HepG2 (cell line): Measurements from ENCODE around the gene AGR2.

Experiments
- ARID2 ChIP-seq: sonication (generic); formaldehyde crosslinking; IDR thresholded peaks from 2 replicates; pipeline ENCODE4 v1.8.1; 2022; ENCODE audit warnings: mild to moderate bottlenecking, missing genetic modification reagents, borderline replicate concordance
- BHLHE40 ChIP-seq: IDR thresholded peaks from 2 replicates; pipeline ENCODE4 v1.6.1; 2011; ENCODE audit warnings: low read length, improper control_type of control experiment
- GABPB1 ChIP-seq: IDR thresholded peaks from 2 replicates; pipeline ENCODE4 v1.6.1; 2016; ENCODE audit warnings: mild to moderate bottlenecking, missing genetic modification reagents, moderate library complexity, missing compliant biosample characterization
- POLR2A ChIP-seq, 2 experiments: IDR thresholded peaks; 2 replicates each; pipeline ENCODE4 v1.6.1; 2011; ENCODE audit warnings: low read depth in 2 of 2, low read length in 2 of 2, mild to moderate bottlenecking in 1 of 2, moderate library complexity in 1 of 2; ENCODE audit not compliant: insufficient read depth in 1 of 2
- POLR2AphosphoS5 ChIP-seq: IDR thresholded peaks from 2 replicates; pipeline ENCODE4 v1.6.1; 2012; ENCODE audit warnings: low read depth, low read length
- SIN3A ChIP-seq: IDR thresholded peaks from 2 replicates; pipeline ENCODE4 v1.6.1; 2011; ENCODE audit warnings: low read depth, mild to moderate bottlenecking, control low read depth, low read length, borderline replicate concordance
- ZBTB1 ChIP-seq: sonication (generic); formaldehyde crosslinking; IDR thresholded peaks from 2 replicates; pipeline ENCODE4 v1.4.0; 2020; ENCODE audit warnings: missing genetic modification reagents, borderline replicate concordance
- ZKSCAN1 ChIP-seq: fragments of 150-350 bp; IDR thresholded peaks from 2 replicates; pipeline ENCODE4 v1.6.1; 2014; ENCODE audit warnings: low read length
- ZNF138 ChIP-seq: sonication (generic); formaldehyde crosslinking; IDR thresholded peaks from 2 replicates; pipeline ENCODE4 v1.5.0; 2020; ENCODE audit warnings: mild to moderate bottlenecking, low read depth, missing genetic modification reagents
- TF ChIP-seq, protein P1 (sequence below): sonication (generic); formaldehyde crosslinking; IDR thresholded peaks from 2 replicates; pipeline ENCODE4 v1.4.0; 2020; ENCODE audit warnings: missing genetic modification reagents
- TF ChIP-seq, protein P2 (sequence below): sonication (generic); formaldehyde crosslinking; IDR thresholded peaks from 2 replicates; pipeline ENCODE4 v1.5.0; 2020; ENCODE audit warnings: mild to moderate bottlenecking, missing genetic modification reagents, moderate library complexity
- TF ChIP-seq, protein P3 (sequence below): sonication (generic); formaldehyde crosslinking; IDR thresholded peaks from 2 replicates; pipeline ENCODE4 v1.4.0; 2020; ENCODE audit warnings: missing genetic modification reagents
- TF ChIP-seq, protein P4 (sequence below): IDR thresholded peaks from 2 replicates; pipeline ENCODE4 v1.6.1; 2012; ENCODE audit warnings: inconsistent platforms

DNA sequence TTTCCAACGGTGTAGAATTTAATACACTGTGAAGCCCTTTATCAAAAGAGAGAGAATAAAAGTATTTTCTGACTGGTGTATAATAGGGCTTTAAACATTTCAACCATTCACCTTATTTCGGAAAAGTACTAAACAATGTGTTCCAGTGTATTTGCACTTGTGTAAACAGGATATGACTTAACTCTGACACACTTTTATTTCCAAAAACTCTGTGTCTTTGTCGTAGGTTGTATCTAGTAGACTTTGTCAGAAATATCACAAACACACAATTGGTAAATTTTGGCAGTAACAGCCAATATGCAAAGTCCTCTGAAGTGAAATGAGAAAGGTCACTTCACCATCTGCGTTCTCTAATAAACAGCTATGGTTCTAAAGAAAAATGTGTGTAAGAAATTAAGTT is 61.6 kb downstream of the AGR2 start:
- TF ChIP-seq, protein P1, sequence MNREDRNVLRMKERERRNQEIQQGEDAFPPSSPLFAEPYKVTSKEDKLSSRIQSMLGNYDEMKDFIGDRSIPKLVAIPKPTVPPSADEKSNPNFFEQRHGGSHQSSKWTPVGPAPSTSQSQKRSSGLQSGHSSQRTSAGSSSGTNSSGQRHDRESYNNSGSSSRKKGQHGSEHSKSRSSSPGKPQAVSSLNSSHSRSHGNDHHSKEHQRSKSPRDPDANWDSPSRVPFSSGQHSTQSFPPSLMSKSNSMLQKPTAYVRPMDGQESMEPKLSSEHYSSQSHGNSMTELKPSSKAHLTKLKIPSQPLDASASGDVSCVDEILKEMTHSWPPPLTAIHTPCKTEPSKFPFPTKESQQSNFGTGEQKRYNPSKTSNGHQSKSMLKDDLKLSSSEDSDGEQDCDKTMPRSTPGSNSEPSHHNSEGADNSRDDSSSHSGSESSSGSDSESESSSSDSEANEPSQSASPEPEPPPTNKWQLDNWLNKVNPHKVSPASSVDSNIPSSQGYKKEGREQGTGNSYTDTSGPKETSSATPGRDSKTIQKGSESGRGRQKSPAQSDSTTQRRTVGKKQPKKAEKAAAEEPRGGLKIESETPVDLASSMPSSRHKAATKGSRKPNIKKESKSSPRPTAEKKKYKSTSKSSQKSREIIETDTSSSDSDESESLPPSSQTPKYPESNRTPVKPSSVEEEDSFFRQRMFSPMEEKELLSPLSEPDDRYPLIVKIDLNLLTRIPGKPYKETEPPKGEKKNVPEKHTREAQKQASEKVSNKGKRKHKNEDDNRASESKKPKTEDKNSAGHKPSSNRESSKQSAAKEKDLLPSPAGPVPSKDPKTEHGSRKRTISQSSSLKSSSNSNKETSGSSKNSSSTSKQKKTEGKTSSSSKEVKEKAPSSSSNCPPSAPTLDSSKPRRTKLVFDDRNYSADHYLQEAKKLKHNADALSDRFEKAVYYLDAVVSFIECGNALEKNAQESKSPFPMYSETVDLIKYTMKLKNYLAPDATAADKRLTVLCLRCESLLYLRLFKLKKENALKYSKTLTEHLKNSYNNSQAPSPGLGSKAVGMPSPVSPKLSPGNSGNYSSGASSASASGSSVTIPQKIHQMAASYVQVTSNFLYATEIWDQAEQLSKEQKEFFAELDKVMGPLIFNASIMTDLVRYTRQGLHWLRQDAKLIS (CRISPR knock-in tag) = no peak
- TF ChIP-seq ARID2 (CRISPR knock-in tag) (no peak), ZNF138 (CRISPR knock-in tag) (no peak), GABPB1 (no peak), POLR2AphosphoS5 (no peak), ZKSCAN1 (no peak), ZBTB1 (CRISPR knock-in tag) (no peak), POLR2A (IDR thresholded peaks at IDR 0.05; ENCODE audit: insufficient read depth in 1 of 2, low read depth in 2 of 2, low read length in 2 of 2) (no peak), SIN3A (no peak), BHLHE40 (no peak)
- TF ChIP-seq, protein P2, sequence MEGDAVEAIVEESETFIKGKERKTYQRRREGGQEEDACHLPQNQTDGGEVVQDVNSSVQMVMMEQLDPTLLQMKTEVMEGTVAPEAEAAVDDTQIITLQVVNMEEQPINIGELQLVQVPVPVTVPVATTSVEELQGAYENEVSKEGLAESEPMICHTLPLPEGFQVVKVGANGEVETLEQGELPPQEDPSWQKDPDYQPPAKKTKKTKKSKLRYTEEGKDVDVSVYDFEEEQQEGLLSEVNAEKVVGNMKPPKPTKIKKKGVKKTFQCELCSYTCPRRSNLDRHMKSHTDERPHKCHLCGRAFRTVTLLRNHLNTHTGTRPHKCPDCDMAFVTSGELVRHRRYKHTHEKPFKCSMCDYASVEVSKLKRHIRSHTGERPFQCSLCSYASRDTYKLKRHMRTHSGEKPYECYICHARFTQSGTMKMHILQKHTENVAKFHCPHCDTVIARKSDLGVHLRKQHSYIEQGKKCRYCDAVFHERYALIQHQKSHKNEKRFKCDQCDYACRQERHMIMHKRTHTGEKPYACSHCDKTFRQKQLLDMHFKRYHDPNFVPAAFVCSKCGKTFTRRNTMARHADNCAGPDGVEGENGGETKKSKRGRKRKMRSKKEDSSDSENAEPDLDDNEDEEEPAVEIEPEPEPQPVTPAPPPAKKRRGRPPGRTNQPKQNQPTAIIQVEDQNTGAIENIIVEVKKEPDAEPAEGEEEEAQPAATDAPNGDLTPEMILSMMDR (CRISPR knock-in tag) = no peak
- TF ChIP-seq, protein P3, sequence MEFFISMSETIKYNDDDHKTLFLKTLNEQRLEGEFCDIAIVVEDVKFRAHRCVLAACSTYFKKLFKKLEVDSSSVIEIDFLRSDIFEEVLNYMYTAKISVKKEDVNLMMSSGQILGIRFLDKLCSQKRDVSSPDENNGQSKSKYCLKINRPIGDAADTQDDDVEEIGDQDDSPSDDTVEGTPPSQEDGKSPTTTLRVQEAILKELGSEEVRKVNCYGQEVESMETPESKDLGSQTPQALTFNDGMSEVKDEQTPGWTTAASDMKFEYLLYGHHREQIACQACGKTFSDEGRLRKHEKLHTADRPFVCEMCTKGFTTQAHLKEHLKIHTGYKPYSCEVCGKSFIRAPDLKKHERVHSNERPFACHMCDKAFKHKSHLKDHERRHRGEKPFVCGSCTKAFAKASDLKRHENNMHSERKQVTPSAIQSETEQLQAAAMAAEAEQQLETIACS (CRISPR knock-in tag) = no peak
- TF ChIP-seq, protein P4, sequence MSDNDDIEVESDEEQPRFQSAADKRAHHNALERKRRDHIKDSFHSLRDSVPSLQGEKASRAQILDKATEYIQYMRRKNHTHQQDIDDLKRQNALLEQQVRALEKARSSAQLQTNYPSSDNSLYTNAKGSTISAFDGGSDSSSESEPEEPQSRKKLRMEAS = no peak
